ENCODE measurements around the gene KLRC3.

DNA sequence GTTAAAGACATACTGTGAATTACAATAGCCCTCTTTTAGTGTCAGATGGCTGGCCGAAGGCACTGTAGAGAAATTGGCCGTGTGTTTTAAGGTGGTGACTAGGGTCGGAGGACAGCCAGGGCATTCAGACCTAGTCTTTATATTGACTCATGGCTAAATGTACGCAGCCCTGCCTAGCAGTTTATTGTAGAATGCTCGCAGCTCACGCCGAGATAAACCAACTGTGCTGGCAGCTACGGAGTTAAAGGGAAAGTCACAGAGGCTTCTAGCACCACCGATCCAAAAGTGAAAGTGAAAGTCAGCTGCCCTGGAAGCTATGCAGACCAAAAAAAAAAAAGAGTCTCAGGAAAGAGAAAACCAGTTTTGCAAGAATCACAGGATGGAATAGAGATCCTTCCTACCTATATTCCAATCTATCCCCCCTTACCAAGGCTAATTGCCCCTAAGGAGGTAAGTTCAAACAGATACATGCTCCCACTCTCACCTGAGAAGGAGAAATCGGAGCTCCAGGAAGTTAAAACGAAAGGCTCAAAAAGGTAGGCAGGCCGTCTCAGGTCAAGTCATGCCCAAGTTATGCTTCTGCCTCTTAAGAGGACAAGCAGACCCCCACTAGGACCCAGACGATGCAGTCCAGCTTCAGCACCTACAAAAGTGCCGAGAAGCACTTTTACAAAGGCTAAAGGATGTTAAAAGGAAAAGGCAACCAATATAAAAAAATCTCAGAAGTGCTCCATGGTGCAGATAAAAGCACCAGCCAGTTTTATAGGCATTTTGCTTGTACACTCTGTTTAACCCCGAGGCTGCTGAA is 55.4 kb downstream of the KLRC3 start:
- TF ChIP-seq, protein P1, sequence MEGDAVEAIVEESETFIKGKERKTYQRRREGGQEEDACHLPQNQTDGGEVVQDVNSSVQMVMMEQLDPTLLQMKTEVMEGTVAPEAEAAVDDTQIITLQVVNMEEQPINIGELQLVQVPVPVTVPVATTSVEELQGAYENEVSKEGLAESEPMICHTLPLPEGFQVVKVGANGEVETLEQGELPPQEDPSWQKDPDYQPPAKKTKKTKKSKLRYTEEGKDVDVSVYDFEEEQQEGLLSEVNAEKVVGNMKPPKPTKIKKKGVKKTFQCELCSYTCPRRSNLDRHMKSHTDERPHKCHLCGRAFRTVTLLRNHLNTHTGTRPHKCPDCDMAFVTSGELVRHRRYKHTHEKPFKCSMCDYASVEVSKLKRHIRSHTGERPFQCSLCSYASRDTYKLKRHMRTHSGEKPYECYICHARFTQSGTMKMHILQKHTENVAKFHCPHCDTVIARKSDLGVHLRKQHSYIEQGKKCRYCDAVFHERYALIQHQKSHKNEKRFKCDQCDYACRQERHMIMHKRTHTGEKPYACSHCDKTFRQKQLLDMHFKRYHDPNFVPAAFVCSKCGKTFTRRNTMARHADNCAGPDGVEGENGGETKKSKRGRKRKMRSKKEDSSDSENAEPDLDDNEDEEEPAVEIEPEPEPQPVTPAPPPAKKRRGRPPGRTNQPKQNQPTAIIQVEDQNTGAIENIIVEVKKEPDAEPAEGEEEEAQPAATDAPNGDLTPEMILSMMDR (IDR thresholded peaks at IDR 0.05 in 8 of 11, conservative IDR thresholded peaks at IDR 0.05 in 3 of 11), result no peak
- TF ChIP-seq POLR2A (IDR thresholded peaks at IDR 0.05), result no peak

All from spleen (tissue), 7 donors.